Spinal cord (tissue), 10 donors: Measurements from ENCODE around the gene HADHA. TPM values are rescaled to one million over a fixed set of nuclear protein-coding genes. Genes with fewer than 3 reads are reported as not detected.

Experiments
- DNase-seq, 6 donors: peaks; one replicate each; pipeline versions ENCODE4 v3.0.0 to v3.0.0-alpha.2; 2013 to 2015; ENCODE audit warnings: low spot score in 6 of 6, low read depth in 4 of 6
- H3K27ac ChIP-seq: one replicate; pipeline ENCODE4 v1.5.1; 2013; ENCODE audit warnings: low read depth, low read length, control low read depth
- H3K27me3 ChIP-seq: one replicate; pipeline ENCODE4 v1.6.1; 2013; ENCODE audit warnings: low read length; ENCODE audit not compliant: control insufficient read depth, insufficient read depth
- H3K36me3 ChIP-seq: one replicate; pipeline ENCODE4 v1.6.1; 2013; ENCODE audit warnings: low read length; ENCODE audit not compliant: control insufficient read depth, insufficient read depth
- H3K4me1 ChIP-seq: one replicate; pipeline ENCODE4 v1.6.1; 2013; ENCODE audit warnings: low read length; ENCODE audit not compliant: control insufficient read depth, insufficient read depth
- H3K4me3 ChIP-seq: one replicate; pipeline ENCODE4 v1.5.1; 2013; ENCODE audit warnings: low read depth, low read length, control low read depth
- H3K9me3 ChIP-seq: one replicate; pipeline ENCODE4 v1.6.1; 2013; ENCODE audit warnings: low read length; ENCODE audit not compliant: control insufficient read depth, insufficient read depth
- WGBS: methylation state at CpG from one replicate; pipeline ENCODE4 v1.1.5; 2013; ENCODE audit warnings: missing lambda C conversion rate; ENCODE audit not compliant: insufficient coverage; 5-methylcytosine and 5-hydroxymethylcytosine counted together
- polyA plus RNA-seq, 2 donors: library from polyadenylated mRNA; unstranded; fragments of 120-200 nt; gene quantifications; one replicate each; pipeline ENCODE4 v1.2.1, GENCODE V29; 2013; ENCODE audit not compliant: insufficient read length in 2 of 2
- total RNA-seq, 2 donors: library from RNA; depleted of rRNA in 1 of 2; stranded (reverse); fragments of 120-200 nt in 1 of 2; fragments of >200 nt in 1 of 2; gene quantifications; one replicate each; pipeline versions ENCODE4 v1.2.3 to v1.2.4, GENCODE V29; 2013 to 2014
- donor health status: healthy.

HADHA gene
- total and polyA plus RNA-seq, 4 donors: 117 to 168 (median 140) TPM

DNA sequence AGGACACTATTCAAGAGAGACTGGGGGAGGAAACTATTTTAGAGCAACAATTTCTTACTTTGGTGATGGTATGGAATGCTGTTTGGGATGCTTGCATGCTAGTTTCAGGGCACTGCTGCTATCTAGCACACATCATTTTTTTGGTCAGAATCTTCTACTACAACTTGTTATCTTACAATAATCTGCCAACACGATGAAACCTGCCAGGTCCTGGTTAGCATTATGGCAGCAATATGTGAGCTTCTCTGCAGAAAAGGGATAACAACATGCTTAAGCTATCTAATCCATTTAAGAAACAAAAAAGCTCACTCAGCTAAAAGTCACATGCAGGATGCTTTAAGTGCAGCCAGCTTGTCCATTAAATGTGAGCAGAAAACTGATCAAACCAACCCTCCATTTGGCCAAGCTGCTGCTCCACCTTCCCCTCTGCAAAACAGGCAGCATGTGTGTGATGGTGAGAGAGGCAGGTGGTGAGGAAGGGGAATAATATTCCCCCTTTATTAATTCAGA lies 41.4 kb downstream of the HADHA start:
- no peak overlapping the region for H3K27ac ChIP-seq
- no CpG with 5 or more reads among the region's 1 CpG for WGBS
- no peak overlapping the region for H3K4me3 ChIP-seq
- H3K9me3 ChIP-seq: no peaks in the 10 kb centered on the region
- no peaks in the 10 kb centered on the region for H3K27me3 ChIP-seq
- DNase-seq: peak in 2 of 6 donors; percentile 32 to 71
- H3K4me1 ChIP-seq: peaks cover 4% of the 10 kb centered on the region
- peaks cover 26% of the 10 kb centered on the region for H3K36me3 ChIP-seq

GRCh38 chr2:26197516-26197915 lies 46.9 kb downstream of the HADHA start:
- Histone ChIP-seq H3K4me1 (peaks cover 3% of the 10 kb centered on the region), H3K4me3 (no peak overlapping the region), H3K27me3 (no peaks in the 10 kb centered on the region), H3K9me3 (no peaks in the 10 kb centered on the region), H3K36me3 (peaks cover 47% of the 10 kb centered on the region), H3K27ac (no peak overlapping the region)
- peak in 1 of 6 donors; percentile 37 for DNase-seq
- WGBS: 84% methylated on average over 2 of the region's 4 CpGs

GRCh38 chr2:26196683-26197418 lies 47.6 kb downstream of the HADHA start:
- WGBS: 87% methylated on average over 6 of the region's 9 CpGs
- peaks cover 53% of the 10 kb centered on the region for H3K36me3 ChIP-seq
- no peaks in the 10 kb centered on the region for H3K4me1 ChIP-seq
- H3K4me3 ChIP-seq: no peak overlapping the region
- H3K27ac ChIP-seq: no peak overlapping the region
- no peak for DNase-seq
- H3K27me3 ChIP-seq: no peaks in the 10 kb centered on the region
- H3K9me3 ChIP-seq: no peaks in the 10 kb centered on the region

- Histone ChIP-seq H3K9me3 (no peaks in the 10 kb centered on the region), H3K36me3 (peaks cover 65% of the 10 kb centered on the region), H3K4me1 (no peaks in the 10 kb centered on the region), H3K27ac (no peak overlapping the region), H3K4me3 (no peak overlapping the region), H3K27me3 (no peaks in the 10 kb centered on the region)
- WGBS: 88% methylated on average over 7 of the region's 12 CpGs
- no peak for DNase-seq
Measured at GRCh38 chr2:26195040-26195984, 49.1 kb downstream of the HADHA start.

GRCh38 chr2:26193578-26194231 lies 50.7 kb downstream of the HADHA start:
- H3K4me1 ChIP-seq: peaks cover 12% of the 10 kb centered on the region
- no peak overlapping the region for H3K4me3 ChIP-seq
- H3K9me3 ChIP-seq: no peaks in the 10 kb centered on the region
- WGBS: 96% methylated on average over 8 of the region's 10 CpGs
- no peak overlapping the region for H3K27ac ChIP-seq
- H3K27me3 ChIP-seq: no peaks in the 10 kb centered on the region
- peaks cover 65% of the 10 kb centered on the region for H3K36me3 ChIP-seq
- DNase-seq: no peak

GRCh38 chr2:26191316-26192159 lies 52.9 kb downstream of the HADHA start:
- no peak overlapping the region for H3K4me3 ChIP-seq
- WGBS: 80% methylated on average over 13 of the region's 20 CpGs
- peaks cover 79% of the 10 kb centered on the region for H3K36me3 ChIP-seq
- H3K4me1 ChIP-seq: peaks cover 21% of the 10 kb centered on the region
- no peak overlapping the region for H3K27ac ChIP-seq
- H3K9me3 ChIP-seq: no peaks in the 10 kb centered on the region
- H3K27me3 ChIP-seq: no peaks in the 10 kb centered on the region
- DNase-seq: no peak

- H3K36me3 ChIP-seq: peaks cover 88% of the 10 kb centered on the region
- peaks cover 21% of the 10 kb centered on the region for H3K4me1 ChIP-seq
- 86% methylated on average over 4 of the region's 7 CpGs for WGBS
- no peak overlapping the region for H3K27ac ChIP-seq
- no peaks in the 10 kb centered on the region for H3K9me3 ChIP-seq
- H3K4me3 ChIP-seq: no peak overlapping the region
- no peaks in the 10 kb centered on the region for H3K27me3 ChIP-seq
- no peak for DNase-seq
Measured at GRCh38 chr2:26190369-26190768, 54.1 kb downstream of the HADHA start.

GRCh38 chr2:26189751-26190150 lies 54.7 kb downstream of the HADHA start:
- DNase-seq: no peak
- no peak overlapping the region for H3K4me3 ChIP-seq
- no peak overlapping the region for H3K27ac ChIP-seq
- no peaks in the 10 kb centered on the region for H3K27me3 ChIP-seq
- H3K4me1 ChIP-seq: peaks cover 21% of the 10 kb centered on the region
- H3K36me3 ChIP-seq: peaks cover 92% of the 10 kb centered on the region
- 94% methylated on average over 3 of the region's 4 CpGs for WGBS
- H3K9me3 ChIP-seq: no peaks in the 10 kb centered on the region

DNA sequence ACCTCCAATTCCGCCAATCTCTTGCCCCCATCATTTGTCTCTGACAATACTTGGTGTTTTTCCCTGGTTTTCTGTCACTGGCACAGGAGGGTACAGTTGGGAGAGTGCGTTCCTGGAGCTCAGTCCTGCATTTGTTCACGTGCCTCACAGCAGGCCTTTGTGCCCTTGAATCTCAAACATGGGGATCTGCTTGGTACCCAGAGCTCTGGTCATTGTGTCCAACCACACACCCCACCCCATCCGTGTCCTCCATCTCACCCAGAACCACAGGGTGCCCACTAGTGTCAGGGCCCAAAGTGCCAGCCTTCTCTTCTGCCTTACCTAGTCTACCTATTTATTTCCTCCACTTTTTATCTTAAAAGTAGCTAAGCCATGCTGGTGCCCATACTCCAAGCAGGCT lies 55.3 kb downstream of the HADHA start:
- Histone ChIP-seq H3K36me3 (peaks cover 92% of the 10 kb centered on the region), H3K27me3 (no peaks in the 10 kb centered on the region), H3K27ac (no peak overlapping the region), H3K9me3 (no peaks in the 10 kb centered on the region), H3K4me3 (no peak overlapping the region), H3K4me1 (peaks cover 21% of the 10 kb centered on the region)
- DNase-seq: no peak
- WGBS: 77% methylated on average over 3 of the region's 4 CpGs
